Measurements from ENCODE around the gene TNFAIP2. TPM values are rescaled to one million over a fixed set of nuclear protein-coding genes. Genes with fewer than 3 reads are reported as not detected.
"Not testable (repeated sequence)": the region's sequence is repeated elsewhere in the genome, so short reads cannot be mapped to it uniquely, and the experiment has no call there.

TNFAIP2 gene
- total RNA-seq, 3 donors from 2014 or later = 22.0 to 67.4 (median 40.2) TPM

DNA sequence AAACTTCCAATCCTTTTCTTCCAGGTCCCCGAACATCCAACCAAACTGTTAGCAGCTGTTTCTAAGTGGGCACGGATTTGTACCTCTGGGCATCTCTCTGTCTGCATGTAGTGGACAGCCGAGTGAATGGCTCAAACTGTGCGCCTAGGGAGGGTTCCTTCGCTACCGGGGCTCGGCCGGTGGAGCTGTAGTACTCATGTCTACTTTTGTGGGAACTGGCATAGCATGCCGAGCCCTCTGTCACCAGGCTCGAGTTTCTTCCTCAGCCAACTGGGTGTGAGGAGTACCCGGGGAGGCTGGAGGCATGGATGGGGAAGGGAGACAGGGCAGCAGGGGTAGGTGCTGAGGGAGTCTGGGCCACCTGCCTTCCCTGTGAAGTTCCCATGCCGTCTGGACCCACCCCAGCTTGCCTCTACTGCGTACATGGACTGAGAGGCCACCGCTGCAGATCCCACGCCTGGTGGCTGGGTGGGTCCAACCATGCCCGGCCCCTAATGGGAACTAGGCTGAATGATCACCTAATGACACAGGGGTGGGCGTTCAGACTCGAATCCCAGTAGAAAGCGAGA, 23.0 kb downstream of the TNFAIP2 start:
- no peak for DNase-seq
- TF ChIP-seq CTCF (IDR thresholded peaks at IDR 0.05) = no peak
- no peak for ATAC-seq
- H3K4me1 ChIP-seq (ENCODE audit: low read depth) = no peaks in the 10 kb centered on the region
- no peak overlapping the region for H3K4me3 ChIP-seq
- H3K9me3 ChIP-seq = no peaks in the 10 kb centered on the region
- intact Hi-C loops (cut with DNase I, micrococcal nuclease) = no loop called here
- H3K36me3 ChIP-seq (ENCODE audit: low read depth) = no peaks in the 10 kb centered on the region

DNA sequence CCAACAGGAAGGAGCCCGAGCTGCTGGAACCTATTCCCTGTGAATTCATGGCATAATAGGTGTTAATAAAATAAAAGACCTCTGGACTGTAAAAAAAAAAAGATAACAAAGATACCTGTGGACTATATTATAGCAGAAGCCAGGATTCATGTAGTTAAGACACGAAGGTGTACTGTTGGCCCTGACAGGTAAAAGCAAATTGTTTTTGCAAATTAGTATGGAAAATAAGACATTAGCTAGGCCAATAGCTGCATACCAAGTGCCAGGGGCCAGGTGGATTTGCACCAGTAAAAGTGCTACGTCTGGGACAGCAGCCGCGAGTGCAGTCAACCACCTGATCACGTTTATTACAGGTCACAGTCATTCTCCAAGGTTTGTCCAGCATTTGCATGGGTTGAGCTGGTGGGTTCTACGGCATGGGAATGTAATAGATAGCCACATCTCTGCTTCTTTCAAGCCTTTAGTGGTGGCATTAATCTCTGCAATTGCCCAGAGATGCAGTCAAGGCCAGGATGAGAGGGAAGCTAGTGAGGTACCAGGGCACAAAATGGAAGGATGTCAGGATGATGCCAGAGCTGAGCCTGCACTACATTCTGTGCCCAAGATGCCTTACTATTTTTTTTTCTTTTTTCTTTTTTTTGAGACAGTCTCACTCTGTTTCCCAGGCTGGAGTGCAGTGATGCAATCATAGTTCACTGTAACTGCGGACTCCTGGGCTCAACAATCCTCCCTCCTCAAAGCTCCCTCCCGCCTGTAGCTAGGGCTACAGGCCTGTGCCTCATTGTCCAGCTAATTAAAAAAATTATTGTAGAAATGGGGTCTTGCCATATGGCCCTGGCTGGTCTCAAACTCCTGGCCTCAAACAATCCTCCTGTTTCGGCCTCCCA, 26.3 kb downstream of the TNFAIP2 start:
- Histone ChIP-seq H3K36me3 (ENCODE audit: low read depth) (no peaks in the 10 kb centered on the region), H3K4me3 (no peak overlapping the region), H3K4me1 (ENCODE audit: low read depth) (no peaks in the 10 kb centered on the region), H3K9me3 (no peaks in the 10 kb centered on the region)
- no peak for ATAC-seq
- intact Hi-C loops (cut with DNase I, micrococcal nuclease) = no loop called here
- TF ChIP-seq CTCF (IDR thresholded peaks at IDR 0.05) = no peak
- no peak for DNase-seq

DNA sequence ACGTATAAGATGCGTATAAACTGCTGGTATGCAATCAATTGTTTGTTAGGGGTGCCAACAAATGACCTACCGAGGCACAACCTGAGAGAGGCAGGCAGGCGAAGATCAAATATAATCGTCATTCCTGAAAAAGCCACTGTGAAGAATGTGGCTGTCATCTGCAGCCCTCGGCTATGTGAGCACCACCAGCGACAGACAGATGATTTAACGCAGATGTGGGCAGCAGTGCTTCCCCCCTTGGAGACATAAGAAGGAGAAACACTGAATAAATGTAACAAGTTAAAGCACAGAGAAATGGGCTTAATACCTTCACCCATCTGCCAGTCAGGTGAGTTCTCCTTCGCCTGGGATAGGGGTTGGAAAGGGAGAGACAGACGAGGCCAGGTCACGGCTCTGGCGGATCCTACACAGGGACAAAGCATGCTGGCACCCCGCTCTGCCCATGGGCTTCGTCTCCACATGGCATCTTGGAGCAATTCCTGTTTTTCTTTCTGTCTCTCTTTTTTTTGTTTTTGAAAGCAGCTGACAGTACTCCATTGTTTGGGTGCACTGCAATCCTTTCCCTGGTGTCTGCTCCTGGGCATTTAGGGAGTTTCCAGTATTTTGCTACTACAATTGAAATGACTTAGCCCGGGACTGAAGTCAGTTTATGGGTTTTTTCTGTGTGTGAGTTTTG, 28.1 kb downstream of the TNFAIP2 start:
- Histone ChIP-seq H3K9me3 (no peaks in the 10 kb centered on the region), H3K4me3 (no peak overlapping the region), H3K36me3 (ENCODE audit: low read depth) (no peaks in the 10 kb centered on the region), H3K4me1 (ENCODE audit: low read depth) (no peaks in the 10 kb centered on the region)
- ATAC-seq (no peak), DNase-seq (no peak)
- intact Hi-C loops (cut with DNase I, micrococcal nuclease) = no loop called here
- no peak for TF ChIP-seq CTCF (IDR thresholded peaks at IDR 0.05)

DNA sequence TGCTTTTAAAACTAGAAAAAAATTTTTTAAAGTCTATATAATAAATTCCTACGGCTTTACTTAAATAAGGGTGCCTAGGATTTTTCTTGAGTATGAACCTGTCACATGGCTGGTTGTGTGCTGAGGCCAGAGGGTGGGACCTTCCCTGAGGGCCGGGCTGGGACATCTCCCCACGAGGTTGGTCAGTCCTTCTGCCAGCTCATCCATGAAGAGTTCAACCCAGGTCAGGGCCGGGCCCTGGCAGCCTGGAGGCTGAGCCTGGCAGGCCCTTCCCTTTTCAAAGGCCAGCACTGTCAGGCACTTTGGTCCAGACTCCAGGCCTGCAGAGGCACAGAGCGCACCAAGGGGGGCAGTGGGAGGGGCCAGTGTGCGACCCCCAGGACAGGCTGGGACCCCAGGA, 31.7 kb downstream of the TNFAIP2 start:
- no peak overlapping the region for H3K4me3 ChIP-seq
- intact Hi-C loops (cut with DNase I, micrococcal nuclease) = no loop called here
- TF ChIP-seq CTCF (IDR thresholded peaks at IDR 0.05) = no peak
- no peaks in the 10 kb centered on the region for H3K9me3 ChIP-seq
- no peaks in the 10 kb centered on the region for H3K4me1 ChIP-seq (ENCODE audit: low read depth)
- H3K36me3 ChIP-seq (ENCODE audit: low read depth) = no peaks in the 10 kb centered on the region
- peak; percentile 96 for ATAC-seq
- peak in 2 of 3 donors; percentile 46 to 47 for DNase-seq

- ATAC-seq; H3K4me3 ChIP-seq; intact Hi-C loops (cut with DNase I, micrococcal nuclease); H3K9me3 ChIP-seq; H3K36me3 ChIP-seq (ENCODE audit: low read depth); DNase-seq; H3K4me1 ChIP-seq (ENCODE audit: low read depth): not testable (repeated sequence)
These were observed 32.2 kb downstream of the TNFAIP2 start for GRCh38 chr14:103155416-103155815.

Measured in mucosa of descending colon (tissue), 3 donors.